HepG2 (cell line): ENCODE data around the gene ZFP36. TPM values are rescaled to one million over a fixed set of nuclear protein-coding genes. Genes with fewer than 3 reads are reported as not detected.

Source experiments
- ARNT ChIP-seq: fragments of 450-650 bp; IDR thresholded peaks from 2 replicates; pipeline ENCODE4 v1.6.1; 2017
- CSRNP1 ChIP-seq: sonication (generic); formaldehyde crosslinking; IDR thresholded peaks from 2 replicates; pipeline ENCODE4 v1.8.1; 2023; ENCODE audit warnings: mild to moderate bottlenecking, missing genetic modification reagents
- HMGXB4 ChIP-seq, 2 experiments: sonication (generic) in 1 of 2; formaldehyde crosslinking in 1 of 2; IDR thresholded peaks; 2 replicates each; pipeline versions ENCODE4 v1.4.0 to v1.6.1; 2018 to 2020; ENCODE audit warnings: missing genetic modification reagents in 2 of 2, borderline replicate concordance in 1 of 2, low read depth in 1 of 2, mild to moderate bottlenecking in 1 of 2, missing biosample characterization in 1 of 2
- KDM2A ChIP-seq: sonication (generic); formaldehyde crosslinking; IDR thresholded peaks from 2 replicates; pipeline ENCODE4 v1.4.0; 2020; ENCODE audit warnings: low read depth, missing genetic modification reagents, borderline replicate concordance
- KDM3A ChIP-seq: IDR thresholded peaks from 2 replicates; pipeline ENCODE4 v1.6.1; 2018; ENCODE audit warnings: low read depth, missing compliant biosample characterization
- KDM6A ChIP-seq: IDR thresholded peaks from 2 replicates; pipeline ENCODE4 v1.6.1; 2016; ENCODE audit warnings: low read depth
- MAX ChIP-seq: IDR thresholded peaks from 2 replicates; pipeline ENCODE4 v1.6.1; 2012; ENCODE audit warnings: inconsistent platforms
- PRDM4 ChIP-seq: sonication (generic); formaldehyde crosslinking; IDR thresholded peaks from 2 replicates; pipeline ENCODE4 v1.9.0; 2021; ENCODE audit warnings: missing genetic modification reagents, borderline replicate concordance
- SMARCC2 ChIP-seq: fragments of 450-650 bp; IDR thresholded peaks from 2 replicates; pipeline ENCODE4 v1.6.1; 2017; ENCODE audit warnings: antibody characterized with exemption, mild to moderate bottlenecking
- SRF ChIP-seq: IDR thresholded peaks from 2 replicates; pipeline ENCODE4 v1.6.1; 2011; ENCODE audit warnings: mild to moderate bottlenecking, low read depth, low read length, moderate library complexity
- SUZ12 ChIP-seq: fragments of 150-350 bp; IDR thresholded peaks from 2 replicates; pipeline ENCODE4 v1.6.1; 2014; ENCODE audit warnings: low read depth, low read length
- TCF7 ChIP-seq: sonication (generic); IDR thresholded peaks from 2 replicates; pipeline ENCODE4 v1.6.1; 2016; ENCODE audit warnings: antibody characterized with exemption, low read depth
- ZBTB37 ChIP-seq: sonication (generic); formaldehyde crosslinking; IDR thresholded peaks from 2 replicates; pipeline ENCODE4 v1.4.0; 2020; ENCODE audit warnings: mild to moderate bottlenecking, missing genetic modification reagents
- ZBTB8A ChIP-seq: sonication (generic); formaldehyde crosslinking; IDR thresholded peaks from 2 replicates; pipeline ENCODE4 v1.4.0; 2020; ENCODE audit warnings: mild to moderate bottlenecking, low read depth, missing genetic modification reagents, borderline replicate concordance
- ZNF10 ChIP-seq: sonication (generic); formaldehyde crosslinking; IDR thresholded peaks from 2 replicates; pipeline ENCODE4 v1.4.0; 2020; ENCODE audit warnings: mild to moderate bottlenecking, low read depth, missing genetic modification reagents, borderline replicate concordance
- ZNF235 ChIP-seq: sonication (generic); formaldehyde crosslinking; IDR thresholded peaks from 2 replicates; pipeline ENCODE4 v1.8.1; 2023; ENCODE audit warnings: mild to moderate bottlenecking, missing genetic modification reagents, borderline replicate concordance
- ZNF354B ChIP-seq: sonication (generic); formaldehyde crosslinking; IDR thresholded peaks from 2 replicates; pipeline ENCODE4 v1.8.0; 2022; ENCODE audit warnings: mild to moderate bottlenecking, missing genetic modification reagents
- ZNF513 ChIP-seq: sonication (generic); formaldehyde crosslinking; conservative IDR thresholded peaks from 2 replicates; pipeline ENCODE4 v1.5.0; 2020; ENCODE audit warnings: missing genetic modification reagents
- ZNF543 ChIP-seq: sonication (generic); formaldehyde crosslinking; IDR thresholded peaks from 2 replicates; pipeline ENCODE4 v1.4.0; 2020; ENCODE audit warnings: mild to moderate bottlenecking, missing genetic modification reagents
- ZNF83 ChIP-seq: sonication (generic); formaldehyde crosslinking; IDR thresholded peaks from 2 replicates; pipeline ENCODE4 v1.4.0; 2020; ENCODE audit warnings: missing genetic modification reagents, mild to moderate bottlenecking, borderline replicate concordance
- polyA plus RNA-seq, 8 experiments: library from polyadenylated mRNA; depleted of rRNA in 3 of 8; stranded (reverse) in 7 of 8; unstranded in 1 of 8; fragments of >200 nt; fragmentation: Illumina TruSeq in 4 of 8; extraction: Trizol in 4 of 8; gene quantifications; 2 replicates each; pipeline versions ENCODE4 v1.2.1 to v1.2.3, GENCODE V29; 2011 to 2016; ENCODE audit warnings: low read depth in 4 of 8, missing spikeins in 1 of 8, mixed read lengths in 1 of 8; ENCODE audit not compliant: insufficient read depth in 1 of 8
- total RNA-seq, 5 experiments: library from RNA; depleted of rRNA; stranded (reverse); fragments of >200 nt; fragmentation: Illumina TruSeq; extraction: Trizol; gene quantifications; 2 replicates each; pipeline ENCODE4 v1.2.3, GENCODE V29; 2016; ENCODE audit warnings: low read depth in 1 of 5

The ZFP36 gene
- total and polyA plus RNA-seq, 2 of the 13 experiments (the other 11 are each of a cell fraction or from before 2014, with no cell fraction given) = 1.4 to 1.7 TPM

- TF ChIP-seq CSRNP1 (CRISPR knock-in tag) (no peak), KDM6A (CRISPR knock-in tag) (no peak), ZNF83 (CRISPR knock-in tag) (no peak), SUZ12 (no peak), SRF (peak; percentile 62; the same call in 1 of the 2 replicates), ZNF543 (CRISPR knock-in tag) (peak; percentile 71; the same call in 1 of the 2 replicates), TCF7 (no peak), PRDM4 (CRISPR knock-in tag) (no peak), SMARCC2 (no peak), ZNF235 (CRISPR knock-in tag) (no peak; the same call in 1 of the 2 replicates), ZNF10 (CRISPR knock-in tag) (no peak), MAX (peak; percentile 53; the same call in 1 of the 2 replicates), KDM2A (CRISPR knock-in tag) (0 out of 2 replicates have a peak, but pooled peaks have one; percentile 8), ZBTB37 (CRISPR knock-in tag) (no peak), ZNF513 (CRISPR knock-in tag) (no peak), ARNT (no peak), ZNF354B (CRISPR knock-in tag) (no peak), KDM3A (no peak), HMGXB4 (CRISPR knock-in tag; IDR thresholded peaks at IDR 0.05; ENCODE audit: borderline replicate concordance in 1 of 2, low read depth in 1 of 2) (peak; percentile 40 to 54; a peak in 1 of 4 replicates), ZBTB8A (CRISPR knock-in tag) (no peak)
Observed at GRCh38 chr19:39410017-39410830, 3.6 kb downstream of the ZFP36 start (continued).
